Activated CD4-positive, alpha-beta T cell treated with anti-CD3 and anti-CD28 coated beads, Interleukin-2, amount 50 U/mL, for 16 hours (primary cell): ENCODE measurements around the gene KRT6C.

Experiments used
- DNase-seq: peaks from one replicate; pipeline ENCODE4 v3.0.0-alpha.2; 2020

Gene KRT6C

GRCh38 chr12:52434081-52434733, 39.4 kb downstream of the KRT6C start, which contains the start of gene KRT75:
TSS of gene KRT75 (minus strand) at chr12:52434371. CDS start at chr12:52434304, 67 bp downstream.
- DNase-seq: no peak

DNA sequence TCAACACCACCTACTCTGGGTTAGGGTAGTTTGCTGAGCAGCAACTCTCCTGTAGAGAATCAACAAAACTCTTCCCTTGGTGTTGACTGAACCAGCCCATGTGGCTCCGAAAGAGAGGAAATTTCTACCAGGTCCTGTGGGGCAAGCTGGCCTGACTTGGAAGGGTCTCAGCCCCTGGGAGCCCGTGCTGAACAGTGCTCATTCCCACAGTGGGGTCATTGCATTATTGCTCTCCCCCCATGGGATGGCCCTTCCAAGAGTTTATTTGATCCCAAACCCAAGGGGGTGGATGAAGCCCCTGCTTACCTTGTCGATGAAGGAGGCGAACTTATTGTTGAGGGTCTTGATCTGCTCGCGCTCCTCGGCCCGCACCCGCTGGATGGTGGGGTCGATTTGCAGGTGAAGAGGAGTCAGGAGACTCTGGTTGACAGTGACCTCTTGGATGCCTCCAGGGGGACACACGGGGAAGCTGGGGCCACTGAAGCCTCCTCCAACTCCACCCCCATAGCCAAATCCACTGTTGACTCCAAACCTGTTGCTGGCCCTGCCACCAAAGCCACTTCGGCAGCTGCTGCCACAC, 40.0 kb downstream of the KRT6C start:
- DNase-seq: no peak

- no peak for DNase-seq
Measured at GRCh38 chr12:52432559-52433207, 40.9 kb downstream of the KRT6C start.

DNA sequence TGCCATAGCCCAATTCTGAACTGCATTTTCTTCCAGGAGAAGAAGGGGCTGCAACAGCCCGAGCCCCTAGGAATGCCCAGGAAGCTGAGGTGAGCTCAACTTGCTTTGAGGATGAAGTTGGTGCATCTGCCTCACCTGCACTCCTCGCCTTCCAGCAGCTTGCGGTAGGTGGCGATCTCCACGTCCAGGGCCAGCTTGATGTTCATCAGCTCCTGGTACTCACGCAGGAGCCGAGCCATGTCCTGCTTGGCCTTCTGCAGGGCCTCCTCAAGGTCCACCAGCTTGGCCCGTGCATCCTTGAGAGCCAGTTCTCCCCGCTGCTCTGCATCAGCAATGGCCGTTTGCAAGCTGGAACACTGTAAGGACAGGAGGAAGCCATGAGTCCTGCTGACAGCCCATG, 45.5 kb downstream of the KRT6C start:
- DNase-seq: no peak

DNA sequence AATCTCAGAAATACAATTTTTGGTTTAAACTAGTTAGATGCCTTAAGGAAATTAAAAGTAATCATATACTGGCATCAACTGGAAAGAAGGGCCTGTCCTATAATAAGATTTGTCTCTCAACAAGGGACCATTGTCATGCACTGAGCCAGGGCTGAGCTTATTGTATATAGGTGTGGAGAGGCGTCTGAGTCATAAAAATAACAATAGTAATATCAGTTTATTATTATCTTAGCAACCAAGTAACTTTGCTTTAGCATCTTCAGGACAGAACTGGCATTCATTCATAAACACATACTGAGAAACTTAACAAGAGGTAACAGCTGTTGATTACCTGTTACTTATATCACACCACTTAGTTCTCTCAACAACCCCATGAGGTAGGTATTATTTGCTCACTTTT, 46.5 kb downstream of the KRT6C start:
- no peak for DNase-seq

DNA sequence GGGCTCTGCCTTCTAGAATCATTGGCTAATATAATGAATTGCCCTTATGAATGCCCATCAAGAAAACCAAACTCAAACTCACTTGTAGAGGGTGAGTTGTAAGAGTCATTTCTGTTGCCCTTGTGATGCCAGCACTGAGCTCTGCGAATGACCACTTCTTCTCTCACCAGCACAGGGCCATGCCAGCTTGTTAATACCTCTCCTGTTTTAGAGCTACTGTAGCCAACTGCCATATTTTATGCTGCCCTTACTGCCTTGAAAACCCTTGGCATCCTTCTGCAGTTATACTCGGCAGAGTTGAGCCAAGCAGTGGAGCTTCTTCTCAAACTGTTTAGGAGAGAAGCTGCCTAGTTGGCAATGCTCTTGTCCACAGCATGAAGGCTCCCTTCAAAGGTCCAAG, 47.6 kb downstream of the KRT6C start:
- no peak for DNase-seq

DNA sequence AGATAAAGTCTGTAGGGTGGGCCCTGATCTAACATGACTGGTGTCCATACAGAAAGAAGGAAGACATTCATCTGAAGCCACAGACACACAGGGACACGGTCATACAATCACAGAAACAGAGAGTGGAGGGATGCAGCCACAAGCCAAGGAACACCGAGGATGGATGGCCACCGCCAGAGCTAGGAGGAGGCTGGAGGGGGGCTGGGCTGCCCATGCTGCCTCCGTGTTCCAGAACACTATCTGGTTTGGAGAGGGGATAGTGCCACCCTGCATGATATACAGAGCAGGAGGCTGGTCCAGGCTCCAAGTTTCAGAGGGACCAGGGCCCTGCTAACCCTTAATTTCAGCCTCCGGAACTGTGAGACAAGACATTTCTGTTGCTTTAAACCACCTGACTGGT, 48.1 kb downstream of the KRT6C start:
- no peak for DNase-seq

- DNase-seq: no peak
Measured at GRCh38 chr12:52423661-52424500, 49.7 kb downstream of the KRT6C start.

DNA sequence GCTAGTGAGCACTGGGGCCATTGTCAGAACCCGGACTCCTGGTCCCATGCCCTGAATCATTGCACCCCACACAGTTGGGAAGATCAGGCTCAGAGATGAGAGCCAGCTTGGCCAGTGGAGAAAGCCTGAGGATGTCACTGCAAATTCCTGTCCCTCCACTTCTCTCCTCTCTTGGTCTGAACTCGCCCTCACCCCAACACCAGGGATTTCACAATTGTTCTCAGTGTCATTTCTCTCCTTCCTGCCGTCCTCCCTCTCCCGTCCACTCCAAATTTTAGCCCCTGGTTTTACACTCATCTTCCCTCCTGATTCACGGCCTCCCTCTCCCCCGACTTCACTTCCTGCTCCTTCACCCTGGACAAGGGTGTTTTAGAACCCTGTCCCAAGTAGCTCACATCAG, 50.6 kb downstream of the KRT6C start:
- no peak for DNase-seq

- DNase-seq: no peak
Measured at GRCh38 chr12:52419656-52420055, 53.9 kb downstream of the KRT6C start.

DNA sequence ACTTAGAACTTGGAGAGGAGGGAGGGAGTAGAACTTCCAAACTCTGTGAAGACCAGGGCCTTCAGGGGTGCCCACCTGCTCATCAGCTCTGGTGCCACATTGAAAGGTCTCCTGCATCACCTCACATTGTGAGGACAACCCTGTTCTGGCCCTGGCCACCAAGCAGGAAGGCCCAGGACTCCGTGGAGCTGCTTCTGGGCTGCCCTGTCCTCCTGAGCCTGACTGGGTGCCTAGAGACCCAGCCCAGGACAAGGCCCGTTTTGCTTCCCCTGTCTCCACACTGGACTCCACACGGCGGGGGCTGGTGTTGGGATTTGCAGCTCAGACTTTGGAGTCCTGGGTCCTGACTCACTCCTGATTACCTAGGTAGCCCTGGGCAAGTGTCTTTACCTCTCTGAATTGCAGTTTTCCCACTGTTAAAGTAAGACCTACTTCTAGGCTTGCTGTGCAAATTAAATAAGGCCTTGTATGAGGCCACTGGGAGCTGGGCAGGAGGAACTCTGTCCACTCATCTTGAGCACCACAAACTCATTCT, 55.0 kb downstream of the KRT6C start:
- DNase-seq: no peak
